NCI-H2081 (cell line): ENCODE data around the gene ENKUR.

ENCODE experiments used
- DNase-seq, 2 experiments: peaks; one replicate each; lab custom pipeline; 2025; lab: John Stamatoyannopoulos, UW

ENKUR gene

GRCh38 chr10:25015828-25016375 is at the start of gene ENKUR:
TSS of gene ENKUR (minus strand) at chr10:25016158. CDS start at chr10:25015936, 222 bp downstream.
- DNase-seq = peak; percentile 80 to 84

GRCh38 chr10:25064401-25064800 is 48.4 kb upstream of the ENKUR start:
- DNase-seq = no peak

- DNase-seq = no peak
These were observed 47.7 kb upstream of the ENKUR start for GRCh38 chr10:25063644-25064043.

GRCh38 chr10:25063157-25063556 is 47.2 kb upstream of the ENKUR start:
- no peak for DNase-seq

- no peak for DNase-seq
These were observed 45.9 kb upstream of the ENKUR start for GRCh38 chr10:25061711-25062449.

GRCh38 chr10:25061125-25061524 is 45.2 kb upstream of the ENKUR start:
- no peak for DNase-seq

- DNase-seq = no peak
These were observed 44.0 kb upstream of the ENKUR start for GRCh38 chr10:25059990-25060389.

GRCh38 chr10:25057886-25058285 is 41.9 kb upstream of the ENKUR start:
- DNase-seq = no peak

GRCh38 chr10:25056726-25057125 is 40.8 kb upstream of the ENKUR start:
- DNase-seq = no peak

GRCh38 chr10:25052012-25052411 is 36.1 kb upstream of the ENKUR start:
- DNase-seq = no peak

GRCh38 chr10:25050402-25050801 is 34.4 kb upstream of the ENKUR start:
- DNase-seq = no peak

GRCh38 chr10:25049966-25050365 is 34.0 kb upstream of the ENKUR start:
- no peak for DNase-seq

- DNase-seq = no peak
These were observed 32.5 kb upstream of the ENKUR start for GRCh38 chr10:25048450-25048849.

GRCh38 chr10:25047591-25048301 is 31.8 kb upstream of the ENKUR start:
- no peak for DNase-seq

GRCh38 chr10:25047088-25047487 is 31.1 kb upstream of the ENKUR start:
- no peak for DNase-seq

GRCh38 chr10:25046641-25047040 is 30.7 kb upstream of the ENKUR start:
- no peak for DNase-seq

- DNase-seq = no peak
These were observed 23.6 kb upstream of the ENKUR start for GRCh38 chr10:25039531-25039930.

GRCh38 chr10:25038325-25038724 is 22.4 kb upstream of the ENKUR start:
- DNase-seq = no peak

GRCh38 chr10:25036381-25036780 is 20.4 kb upstream of the ENKUR start:
- DNase-seq = no peak

- DNase-seq = no peak
These were observed 13.6 kb upstream of the ENKUR start for GRCh38 chr10:25029519-25029918.

GRCh38 chr10:25028711-25029110 is 12.8 kb upstream of the ENKUR start:
- no peak for DNase-seq

- DNase-seq = no peak
These were observed 10.5 kb upstream of the ENKUR start for GRCh38 chr10:25026463-25026862.

- DNase-seq = no peak
These were observed 8.6 kb upstream of the ENKUR start for GRCh38 chr10:25024528-25024927.
